HG03159 (cell line): ENCODE measurements around the gene PKDREJ.
"Not testable (repeated sequence)": the region's sequence is repeated elsewhere in the genome, so short reads cannot be mapped to it uniquely, and the experiment has no call there.

Experiments
- ATAC-seq: cut with Tn5 transposase; IDR thresholded peaks from one replicate; pipeline ENCODE4 v1.9.1; 2021; ENCODE audit warnings: mild to moderate bottlenecking, moderate library complexity; ENCODE audit not compliant: unreplicated experiment

PKDREJ gene

GRCh38 chr22:46267431-46268279, 4.5 kb upstream of the PKDREJ start, which contains the start of gene TTC38:
TSS of gene TTC38 (plus strand) at chr22:46268008. CDS start at chr22:46268040, 32 bp downstream.
- no peak for ATAC-seq

- ATAC-seq, result not testable (repeated sequence)
Measured at GRCh38 chr22:46265627-46266026, 2.5 kb upstream of the PKDREJ start.

- ATAC-seq, result not testable (repeated sequence)
Measured at GRCh38 chr22:46264520-46264919, 1.4 kb upstream of the PKDREJ start.

GRCh38 chr22:46262449-46263215, 511 bp downstream of the PKDREJ start:
- no peak for ATAC-seq

- ATAC-seq, result no peak
Measured at GRCh38 chr22:46260038-46260437, 3.1 kb downstream of the PKDREJ start.

GRCh38 chr22:46259374-46259773, 3.8 kb downstream of the PKDREJ start:
- no peak for ATAC-seq

GRCh38 chr22:46256358-46256958, 6.7 kb downstream of the PKDREJ start:
- no peak for ATAC-seq

GRCh38 chr22:46251816-46252380, 11.2 kb downstream of the PKDREJ start:
- ATAC-seq, result no peak

- no peak for ATAC-seq
Measured at GRCh38 chr22:46251266-46251665, 11.9 kb downstream of the PKDREJ start.

GRCh38 chr22:46250783-46251125, 12.4 kb downstream of the PKDREJ start:
- no peak for ATAC-seq

- peak; percentile 89 for ATAC-seq
Measured at GRCh38 chr22:46250035-46250782, 12.9 kb downstream of the PKDREJ start, which contains the start of gene CDPF1. TSS of gene CDPF1 (minus strand) at chr22:46250293. CDS start at chr22:46248284, 2,009 bp downstream.

GRCh38 chr22:46247443-46247975, 15.6 kb downstream of the PKDREJ start:
- ATAC-seq, result no peak

GRCh38 chr22:46246178-46246577, 17.0 kb downstream of the PKDREJ start:
- no peak for ATAC-seq

GRCh38 chr22:46245511-46245910, 17.6 kb downstream of the PKDREJ start:
- no peak for ATAC-seq

- ATAC-seq, result no peak
Measured at GRCh38 chr22:46244771-46245170, 18.4 kb downstream of the PKDREJ start.

GRCh38 chr22:46242076-46242475, 21.1 kb downstream of the PKDREJ start:
- ATAC-seq, result no peak

GRCh38 chr22:46241396-46242007, 21.6 kb downstream of the PKDREJ start:
- ATAC-seq, result no peak

GRCh38 chr22:46240907-46241306, 22.2 kb downstream of the PKDREJ start:
- no peak for ATAC-seq

- no peak for ATAC-seq
Measured at GRCh38 chr22:46240506-46240905, 22.6 kb downstream of the PKDREJ start.

- no peak for ATAC-seq
Measured at GRCh38 chr22:46240073-46240472, 23.1 kb downstream of the PKDREJ start.
